GM21367 (cell line): ENCODE results near the gene RAPGEF3.

ENCODE experiments used
- ATAC-seq: cut with Tn5 transposase; IDR thresholded peaks from one replicate; pipeline ENCODE4 v1.9.1; 2021; ENCODE audit not compliant: unreplicated experiment

RAPGEF3 gene, protein sequence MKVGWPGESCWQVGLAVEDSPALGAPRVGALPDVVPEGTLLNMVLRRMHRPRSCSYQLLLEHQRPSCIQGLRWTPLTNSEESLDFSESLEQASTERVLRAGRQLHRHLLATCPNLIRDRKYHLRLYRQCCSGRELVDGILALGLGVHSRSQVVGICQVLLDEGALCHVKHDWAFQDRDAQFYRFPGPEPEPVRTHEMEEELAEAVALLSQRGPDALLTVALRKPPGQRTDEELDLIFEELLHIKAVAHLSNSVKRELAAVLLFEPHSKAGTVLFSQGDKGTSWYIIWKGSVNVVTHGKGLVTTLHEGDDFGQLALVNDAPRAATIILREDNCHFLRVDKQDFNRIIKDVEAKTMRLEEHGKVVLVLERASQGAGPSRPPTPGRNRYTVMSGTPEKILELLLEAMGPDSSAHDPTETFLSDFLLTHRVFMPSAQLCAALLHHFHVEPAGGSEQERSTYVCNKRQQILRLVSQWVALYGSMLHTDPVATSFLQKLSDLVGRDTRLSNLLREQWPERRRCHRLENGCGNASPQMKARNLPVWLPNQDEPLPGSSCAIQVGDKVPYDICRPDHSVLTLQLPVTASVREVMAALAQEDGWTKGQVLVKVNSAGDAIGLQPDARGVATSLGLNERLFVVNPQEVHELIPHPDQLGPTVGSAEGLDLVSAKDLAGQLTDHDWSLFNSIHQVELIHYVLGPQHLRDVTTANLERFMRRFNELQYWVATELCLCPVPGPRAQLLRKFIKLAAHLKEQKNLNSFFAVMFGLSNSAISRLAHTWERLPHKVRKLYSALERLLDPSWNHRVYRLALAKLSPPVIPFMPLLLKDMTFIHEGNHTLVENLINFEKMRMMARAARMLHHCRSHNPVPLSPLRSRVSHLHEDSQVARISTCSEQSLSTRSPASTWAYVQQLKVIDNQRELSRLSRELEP

DNA sequence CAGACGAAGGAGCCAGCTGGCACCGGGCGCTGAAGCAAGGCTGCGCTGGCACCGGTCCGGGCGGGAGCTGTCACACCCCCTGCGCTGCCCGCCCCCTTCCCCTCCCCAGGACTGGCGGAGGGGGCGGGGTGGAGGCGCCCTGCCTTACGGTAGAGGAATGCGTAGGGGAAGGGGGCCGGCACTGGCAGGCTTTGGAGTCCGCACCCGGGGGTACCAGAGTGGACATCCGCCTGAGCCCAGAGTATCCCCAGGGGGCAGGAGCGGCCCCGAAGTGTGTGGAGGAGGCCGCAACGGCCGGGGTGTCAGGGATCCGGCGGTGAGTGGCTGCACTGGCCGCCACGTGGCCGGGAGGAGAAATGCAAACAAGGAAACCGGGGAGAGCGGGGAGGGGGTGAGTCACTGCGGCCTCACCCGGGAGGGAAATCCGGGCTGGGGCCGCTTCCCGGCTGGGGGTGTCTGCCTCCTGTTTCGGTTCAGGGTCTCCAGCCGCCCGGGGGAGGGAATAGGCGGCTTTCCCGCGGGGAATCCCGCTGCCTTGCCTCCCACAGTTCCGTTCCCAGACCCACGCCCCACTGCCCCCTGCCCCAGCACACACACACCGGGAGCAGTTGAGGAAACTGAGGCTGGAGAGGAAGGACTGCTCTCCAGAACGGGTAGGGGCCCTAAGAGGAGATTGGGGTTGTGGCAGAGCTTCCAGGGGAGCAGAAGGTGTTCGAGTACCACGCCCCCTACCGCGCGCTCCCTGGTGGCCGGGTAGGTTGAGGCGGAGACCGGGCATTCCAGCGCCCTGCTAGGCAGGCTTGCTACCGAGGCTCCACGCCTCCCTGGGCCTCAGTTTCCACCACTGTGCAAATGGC lies at the start of gene RAPGEF3:
TSS of gene RAPGEF3 (minus strand) at position 47 of the 857 bp plus-strand sequence. CDS start 324 bp downstream, outside the sequence.
- ATAC-seq: no peak

DNA sequence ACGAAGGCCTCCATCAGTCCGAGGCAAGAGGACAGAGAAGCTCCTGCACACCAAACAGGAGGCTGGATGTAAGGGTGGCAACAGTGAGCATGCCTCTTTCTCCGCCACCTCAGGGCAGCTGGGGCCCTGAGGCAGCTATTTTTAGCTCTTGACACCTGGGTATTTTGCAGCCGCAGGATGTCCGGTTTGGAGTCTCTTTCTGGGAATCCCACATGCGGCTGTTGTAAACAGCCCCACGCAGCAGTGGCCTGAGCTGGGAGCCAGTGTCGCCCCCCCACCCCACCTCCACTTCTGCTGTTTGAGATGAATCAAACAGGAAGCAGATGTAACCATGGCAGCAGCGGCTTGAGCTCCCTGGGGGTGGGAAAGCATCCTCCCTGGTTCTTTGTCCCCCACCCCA lies 49.4 kb upstream of the RAPGEF3 start:
- peak; percentile 32 for ATAC-seq

DNA sequence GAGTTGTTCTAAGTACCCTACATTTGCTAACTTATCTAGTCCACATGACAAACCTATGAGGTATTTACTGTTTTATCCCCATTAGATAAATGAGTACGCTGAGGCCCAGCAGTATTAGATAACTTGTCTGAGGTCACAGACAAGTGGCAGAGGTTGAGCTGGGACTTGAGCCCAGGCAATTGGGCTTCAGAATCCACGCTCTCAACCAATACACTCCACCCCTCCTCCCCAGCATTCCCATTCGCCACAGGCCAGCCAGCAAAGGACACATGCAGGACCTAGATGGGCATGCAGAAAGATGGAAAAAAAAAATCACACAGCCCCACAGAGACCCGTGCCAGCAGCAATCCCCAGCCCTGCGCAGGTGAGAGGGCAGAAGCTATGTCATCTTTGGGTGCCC lies 48.7 kb upstream of the RAPGEF3 start:
- no peak for ATAC-seq

DNA sequence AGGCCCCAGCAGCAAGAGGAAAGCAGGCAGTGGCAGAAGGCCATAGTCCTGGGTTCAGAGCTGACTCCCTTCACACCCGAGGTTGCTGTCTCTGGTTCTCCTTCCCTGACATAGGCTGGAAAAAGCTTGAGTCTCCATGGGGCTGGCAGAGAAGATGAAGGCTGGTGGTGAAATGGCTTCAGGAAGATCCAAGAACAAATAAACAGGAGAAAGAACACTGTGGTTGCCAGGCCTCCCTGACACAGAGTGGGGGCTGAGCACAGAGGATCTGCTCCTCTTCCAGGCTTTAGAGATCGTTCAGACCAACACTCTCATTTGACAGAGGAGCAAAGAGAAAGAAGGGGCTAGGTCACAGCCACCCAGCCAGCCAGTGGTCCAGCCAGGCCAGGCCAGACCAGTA lies 46.7 kb upstream of the RAPGEF3 start:
- no peak for ATAC-seq

DNA sequence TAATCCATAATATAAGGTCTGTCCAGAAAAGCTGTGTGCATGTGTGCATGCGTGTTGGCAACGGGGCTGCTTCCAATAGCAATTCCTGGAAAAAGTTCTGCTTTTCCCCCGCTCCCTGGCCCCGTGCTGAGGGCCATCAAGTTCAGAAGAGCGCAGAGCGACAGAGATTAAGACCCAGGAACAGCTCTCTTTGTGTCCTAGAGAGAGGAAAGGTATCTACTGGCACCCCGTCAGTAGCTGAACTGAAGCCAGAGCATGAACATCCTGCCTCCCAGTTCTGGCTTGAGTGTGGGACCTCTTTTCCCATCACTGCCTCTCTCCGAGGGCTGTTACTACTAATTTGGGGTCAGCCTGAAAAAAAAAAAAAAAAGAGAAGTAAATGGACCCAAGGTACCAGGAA lies 45.5 kb upstream of the RAPGEF3 start:
- no peak for ATAC-seq

DNA sequence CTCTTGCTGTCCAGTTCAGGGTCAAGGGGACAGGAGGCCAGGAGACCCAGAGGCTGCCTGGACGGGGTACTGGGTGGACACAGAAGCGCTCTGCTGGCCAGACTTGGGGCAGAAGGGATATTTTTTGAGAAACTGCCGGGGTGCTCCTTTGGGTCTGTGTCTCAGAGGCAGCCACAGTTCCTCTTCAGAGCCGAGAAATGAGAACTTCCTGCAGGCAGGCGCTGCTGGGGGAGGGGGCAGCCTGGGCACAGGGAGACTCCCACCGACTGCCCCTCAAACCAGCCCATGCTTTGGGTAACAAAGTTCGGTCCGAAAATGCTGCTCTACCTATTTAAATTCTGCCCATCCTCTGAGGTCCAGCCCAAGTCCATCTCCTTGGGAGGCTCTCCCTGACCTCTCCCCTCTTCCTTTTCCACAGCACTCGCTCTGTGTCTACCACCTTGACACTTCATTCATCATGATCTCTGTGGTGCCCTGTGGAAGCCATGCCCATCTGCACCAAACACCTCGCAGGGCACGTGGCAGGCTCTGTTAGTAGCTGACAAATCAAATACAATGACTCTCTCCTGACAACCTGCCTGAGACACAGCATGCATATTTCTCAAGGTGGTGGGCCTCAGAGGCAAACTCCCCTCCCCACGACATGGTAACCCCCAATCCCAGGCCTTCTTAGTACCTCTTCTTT lies 44.7 kb upstream of the RAPGEF3 start:
- no peak for ATAC-seq

DNA sequence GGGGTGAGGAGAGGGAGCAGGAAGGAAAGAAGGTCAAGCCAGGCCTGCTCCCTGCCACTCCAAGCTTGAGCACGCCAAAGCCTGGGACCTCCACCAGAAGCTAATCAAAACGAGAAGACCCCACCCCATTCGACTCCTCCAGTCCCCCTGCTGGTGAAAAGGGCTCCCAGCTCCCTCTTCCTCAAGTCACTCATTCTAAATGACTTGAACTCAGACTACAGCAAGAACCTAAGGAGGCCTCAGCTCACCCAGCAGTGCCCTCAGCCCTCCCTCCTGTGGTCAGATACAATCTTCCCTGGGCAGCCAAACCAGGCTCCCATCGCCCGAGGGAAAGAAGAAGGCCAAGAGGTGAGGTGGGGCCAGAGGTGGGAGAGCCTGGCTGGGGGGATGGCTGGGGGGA lies 43.6 kb upstream of the RAPGEF3 start:
- no peak for ATAC-seq

DNA sequence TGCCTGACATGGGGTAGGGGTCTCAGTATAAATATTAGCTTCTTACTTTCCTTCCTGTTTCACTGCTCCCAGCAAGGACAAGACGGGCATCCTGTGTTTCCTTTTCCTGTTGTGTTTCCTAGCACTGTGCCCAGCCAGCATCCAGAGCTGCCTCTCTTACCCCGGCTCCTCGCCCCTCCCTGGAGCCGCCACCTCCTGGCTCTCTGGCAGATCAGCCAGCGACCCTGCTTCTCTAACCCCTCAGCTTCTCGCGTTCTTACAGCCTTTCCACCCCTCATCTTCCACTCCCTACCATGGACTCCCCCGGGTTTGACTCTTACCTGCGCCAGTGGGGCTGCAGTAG lies 43.2 kb upstream of the RAPGEF3 start:
- no peak for ATAC-seq

DNA sequence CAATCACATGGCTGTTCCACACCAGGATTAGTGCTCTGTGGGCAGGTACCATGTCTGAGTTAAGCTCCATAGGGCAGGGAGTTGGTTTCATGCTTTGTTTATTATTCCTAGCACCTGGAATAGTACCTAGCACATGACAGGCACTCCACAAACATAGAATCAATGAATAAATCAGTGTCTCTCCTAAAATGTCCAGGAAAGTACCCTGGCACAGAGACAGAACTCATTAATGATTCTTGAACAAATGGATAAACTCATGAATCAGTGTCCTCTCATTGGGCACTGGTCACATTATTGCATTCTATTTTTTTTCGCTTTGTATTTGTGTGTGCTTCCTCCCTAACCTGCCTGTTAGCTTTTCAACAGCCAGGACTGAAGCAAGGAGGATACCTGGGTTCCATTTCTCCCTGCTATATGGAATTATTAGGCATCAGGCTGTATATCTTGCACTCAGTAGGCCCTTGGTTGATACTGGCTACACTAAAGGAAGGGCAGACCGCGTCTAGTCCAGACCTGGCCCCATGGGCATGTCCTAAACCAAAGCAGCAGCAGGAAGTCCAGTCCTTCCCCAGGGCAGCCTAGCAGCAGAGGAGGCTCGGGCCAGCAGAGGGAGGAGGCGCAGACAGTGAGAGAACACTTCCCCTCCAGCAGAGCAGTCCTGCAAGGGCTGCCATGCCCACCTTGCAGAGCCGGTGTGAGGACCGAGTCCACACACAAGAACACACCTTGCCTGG lies 42.7 kb upstream of the RAPGEF3 start:
- no peak for ATAC-seq

DNA sequence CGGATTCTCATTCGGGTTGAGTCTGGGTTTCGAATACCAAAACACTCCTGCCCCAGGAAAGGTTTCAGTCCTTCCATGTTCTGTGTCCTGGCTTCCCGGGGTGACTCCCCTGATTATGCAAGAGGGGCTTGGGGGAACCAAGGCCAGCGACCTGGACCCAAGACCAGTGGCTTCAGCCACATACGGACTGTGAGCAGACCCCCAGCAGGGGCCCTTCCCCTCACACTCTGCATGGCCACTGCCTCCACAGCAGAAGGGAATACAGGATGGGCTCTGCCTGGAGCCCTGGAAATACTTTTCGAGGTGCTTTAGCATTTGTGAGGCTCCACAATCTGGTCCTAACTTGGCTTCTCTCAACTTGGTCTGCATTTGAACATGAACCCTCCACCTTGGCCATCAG lies 41.9 kb upstream of the RAPGEF3 start:
- ATAC-seq: no peak

DNA sequence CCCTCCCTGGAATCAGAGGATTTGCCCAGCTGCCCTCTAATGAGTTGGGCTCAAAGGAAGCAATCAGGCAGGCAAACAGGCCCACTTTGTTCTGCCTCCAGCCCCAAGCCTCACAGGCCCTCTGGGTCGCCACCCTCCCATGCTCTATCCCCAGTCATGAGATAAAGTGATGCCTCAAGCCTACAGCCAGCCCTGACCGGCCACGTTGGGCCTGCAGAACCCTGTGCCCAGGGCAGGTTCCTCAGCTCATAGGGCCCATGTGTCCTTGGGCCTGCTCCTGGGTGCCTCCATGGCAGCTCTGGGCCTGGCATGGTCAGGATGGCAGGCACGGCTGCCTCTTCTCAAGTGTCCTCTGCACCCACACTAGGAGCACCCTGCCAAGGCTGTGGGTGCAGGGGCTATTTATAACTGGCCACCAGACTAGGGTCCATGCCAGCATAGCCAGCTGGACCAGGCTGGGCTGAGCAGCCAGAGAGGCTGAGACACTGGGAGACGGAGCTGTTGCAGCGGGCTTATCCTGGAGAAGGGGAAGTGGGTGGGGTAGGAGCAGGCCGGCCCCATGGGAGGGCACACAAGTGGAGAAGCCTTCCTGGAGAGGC lies 40.8 kb upstream of the RAPGEF3 start:
- no peak for ATAC-seq

DNA sequence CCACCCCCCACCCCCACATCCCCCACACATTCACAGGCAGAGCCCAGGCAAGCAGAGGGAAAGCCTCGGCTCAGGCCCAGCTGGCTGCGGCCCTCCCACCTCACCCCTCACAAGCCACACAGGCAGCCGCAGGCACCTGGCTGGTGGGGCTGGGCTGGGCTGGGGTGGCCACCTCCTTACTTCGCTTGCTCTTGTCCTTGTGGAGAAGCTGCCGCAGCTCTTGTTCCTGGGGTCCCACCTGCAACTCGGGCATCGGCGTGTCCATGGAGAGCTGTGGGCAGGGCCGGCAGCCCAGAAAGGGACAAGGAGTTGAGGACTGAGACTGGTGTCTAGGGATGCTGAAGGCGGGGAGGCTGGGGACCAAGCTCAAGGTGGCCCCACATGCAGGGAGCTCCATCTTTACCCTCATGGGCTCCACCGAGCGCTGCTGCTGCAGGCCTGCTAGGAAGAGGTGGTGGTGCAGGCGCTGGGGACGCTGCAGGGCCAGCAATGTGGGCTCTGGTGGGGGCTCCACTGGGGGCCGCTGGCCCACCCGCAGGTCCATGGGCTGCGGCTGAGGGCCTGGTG lies 39.8 kb upstream of the RAPGEF3 start:
- no peak for ATAC-seq

DNA sequence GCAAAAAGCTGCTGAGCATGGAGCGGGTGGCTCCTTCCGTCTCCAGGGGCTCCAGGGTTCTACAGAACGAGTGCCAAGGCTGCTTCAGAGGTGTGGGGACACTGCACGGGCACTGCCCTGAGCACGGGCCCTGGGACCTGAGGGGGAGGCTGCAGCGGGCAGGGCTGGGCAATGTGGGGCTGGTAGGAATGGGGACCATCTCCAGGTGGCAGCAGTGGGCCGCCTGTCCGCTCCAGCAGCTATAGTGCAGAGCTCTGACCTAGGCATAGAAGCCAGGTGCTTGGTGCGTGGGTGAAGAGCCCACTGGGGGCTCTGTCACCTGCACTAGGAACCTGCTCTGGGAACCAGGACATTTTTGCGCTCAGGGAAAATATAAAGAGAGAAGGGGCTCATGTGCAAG lies 38.8 kb upstream of the RAPGEF3 start:
- ATAC-seq: no peak

DNA sequence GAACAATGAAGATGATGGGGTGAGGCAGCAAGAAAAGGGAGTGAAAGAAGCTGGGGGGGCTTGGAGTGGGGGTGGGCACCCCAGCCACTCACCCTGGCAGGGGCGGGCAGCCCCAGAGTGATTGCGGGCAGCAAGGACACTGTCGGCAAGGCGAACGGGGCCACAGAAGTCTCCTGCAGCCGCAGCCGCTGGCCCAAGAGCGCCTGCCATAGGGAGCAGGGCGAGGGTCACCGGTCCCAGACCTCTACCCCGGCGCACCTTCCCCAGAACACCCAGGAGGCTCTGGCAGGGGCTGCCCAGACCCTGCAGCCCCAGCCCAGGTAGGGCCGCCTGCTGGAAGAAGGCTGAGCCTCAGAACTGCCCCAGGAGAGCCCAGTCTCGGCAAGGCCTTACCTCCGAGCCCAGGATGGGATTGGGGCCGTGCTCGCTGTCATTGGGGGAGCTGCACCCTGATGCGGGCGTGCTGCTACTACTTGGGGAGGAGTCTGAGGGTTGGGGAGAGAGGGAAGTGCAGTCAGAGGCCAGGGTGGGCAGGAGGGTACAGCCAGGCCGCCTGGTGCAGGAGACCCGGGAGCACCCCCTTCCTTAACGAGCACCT lies 37.2 kb upstream of the RAPGEF3 start:
- ATAC-seq: no peak

DNA sequence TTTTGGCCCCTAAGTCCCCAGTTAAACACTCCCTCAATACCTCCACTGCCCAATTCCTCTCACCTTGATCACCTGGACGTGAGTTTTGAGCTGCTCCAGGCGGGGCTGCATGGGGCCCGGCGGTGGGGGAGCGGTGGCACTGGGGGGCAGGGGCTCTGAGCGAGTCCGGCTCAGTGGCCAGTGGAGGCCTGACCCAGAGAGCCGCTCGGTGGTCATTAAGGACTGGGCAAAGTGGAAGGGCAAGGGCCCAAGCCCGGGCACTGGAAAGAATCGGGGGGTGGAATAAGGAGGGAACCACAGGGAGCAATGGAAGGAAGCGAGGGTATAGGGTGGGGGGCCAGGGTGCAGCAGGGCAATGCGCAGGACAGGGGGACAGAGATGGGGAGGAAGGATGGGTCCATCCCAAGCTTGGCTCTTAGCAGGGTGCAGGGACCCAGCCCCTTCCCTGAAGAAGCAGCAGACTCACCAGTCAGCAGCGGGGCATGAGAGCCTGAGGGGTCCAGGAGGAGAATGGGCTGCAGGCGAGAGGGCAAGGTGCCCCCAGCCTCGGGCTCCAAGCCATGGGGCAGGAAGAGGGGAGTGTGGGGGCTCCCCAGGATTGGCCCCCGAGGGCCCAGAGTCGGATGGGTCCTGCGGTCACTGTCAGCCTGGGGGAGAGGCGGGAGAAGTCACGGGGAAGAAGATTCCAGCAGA lies 36.6 kb upstream of the RAPGEF3 start:
- ATAC-seq: no peak

DNA sequence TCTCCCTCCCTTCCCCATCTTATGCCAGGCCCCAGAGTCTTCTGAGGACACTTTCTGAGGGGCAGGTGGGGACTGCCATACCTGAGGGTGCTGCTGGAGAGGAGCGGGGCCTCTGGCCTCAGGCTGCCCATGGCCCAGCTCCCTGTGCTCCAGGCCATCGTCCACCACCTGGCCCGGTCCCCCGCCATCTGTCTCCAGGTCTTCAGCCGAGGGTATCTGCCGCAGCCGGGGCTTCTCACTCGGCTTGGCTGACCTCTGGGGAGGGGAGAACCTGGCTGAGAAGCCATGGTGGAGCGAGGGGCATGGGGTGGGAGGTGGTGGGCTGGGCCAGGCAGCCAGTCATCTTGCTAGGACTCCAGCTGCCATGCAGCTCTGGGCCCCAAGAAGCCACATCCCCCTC lies 36.0 kb upstream of the RAPGEF3 start:
- no peak for ATAC-seq

DNA sequence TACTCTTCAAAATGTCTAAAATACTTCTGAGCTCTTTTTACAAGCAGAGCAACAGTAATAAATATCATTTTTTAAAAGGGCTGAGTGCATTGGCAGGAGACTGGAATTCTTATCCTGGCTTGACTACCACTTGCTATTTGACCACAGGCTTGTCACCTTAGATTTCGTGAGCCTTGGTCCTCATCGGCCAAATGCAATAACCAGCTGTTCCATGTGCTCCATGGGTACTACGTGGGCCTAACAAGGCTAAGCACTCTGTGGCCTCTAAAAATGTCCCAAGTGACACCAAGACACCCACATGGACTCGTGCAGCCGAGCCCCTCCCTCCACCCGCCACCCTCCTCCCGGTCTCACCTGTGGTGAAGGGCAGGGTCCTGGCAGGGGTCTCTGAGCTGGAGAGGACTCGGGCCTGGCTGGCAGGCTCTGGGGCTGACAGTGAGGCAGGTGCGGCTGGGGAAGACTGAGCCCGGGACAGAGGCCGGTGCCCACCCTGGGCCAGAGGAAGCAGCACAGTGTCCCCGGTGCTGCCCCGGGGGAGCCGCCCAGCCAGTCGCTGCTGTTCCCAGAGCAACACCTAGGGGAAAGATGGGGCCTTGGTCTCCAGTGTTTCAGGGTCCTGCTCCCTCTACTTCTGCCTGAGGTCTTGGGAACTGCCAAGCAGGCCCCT lies 34.5 kb upstream of the RAPGEF3 start:
- no peak for ATAC-seq

DNA sequence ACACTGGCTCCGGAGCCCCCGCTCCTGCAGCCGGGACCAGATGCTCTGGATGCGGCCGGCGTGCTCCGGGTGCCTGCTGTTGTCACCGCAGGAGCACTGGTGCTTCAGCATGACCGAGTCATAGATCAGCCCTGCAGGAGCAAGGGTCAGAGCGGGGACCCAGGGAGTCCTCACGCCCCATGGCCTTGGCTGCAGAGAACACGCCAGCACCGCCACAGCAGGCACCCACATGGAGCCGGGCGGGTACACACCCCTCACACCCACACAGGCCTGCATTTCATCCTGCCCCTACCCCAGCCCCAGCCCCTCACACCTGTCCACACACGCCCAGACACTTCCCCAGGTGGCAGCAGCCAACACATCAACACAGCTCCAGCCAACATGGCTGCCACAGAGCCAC lies 33.2 kb upstream of the RAPGEF3 start:
- ATAC-seq: no peak
